ENCODE results near the gene EHD4. TPM values are rescaled to one million over a fixed set of nuclear protein-coding genes. Genes with fewer than 3 reads are reported as not detected.
A peak's percentile ranks its signal among the peaks of the same experiment; 100 is the strongest.

Gene EHD4
- total RNA-seq, 1 donor from 2014 or later: 42.6 TPM

- no peaks in the 10 kb centered on the region for H3K9me3 Mint-ChIP-seq
- peaks cover 17% of the 10 kb centered on the region for H3K4me1 Mint-ChIP-seq
- ATAC-seq (ENCODE audit: low read depth) (no peak), DNase-seq (no peak)
- no peaks in the 10 kb centered on the region for H3K27me3 Mint-ChIP-seq
- TF ChIP-seq CTCF (IDR thresholded peaks at IDR 0.05): no peak
- CTCF ChIA-PET: interaction anchor here (0.5 to 0.7 kb wide), 2 partner anchors 102 to 163 kb away, joined by 3 read pairs; no protein-coding TSS in a partner anchor
- POLR2A ChIA-PET: interaction anchor here (0.6 to 1.0 kb wide), 2 partner anchors 11 to 29 kb away, joined by 4 to 8 read pairs; partner anchors contain the start of gene EHD4
- H3K36me3 Mint-ChIP-seq (ENCODE audit: low read depth): peaks cover 5% of the 10 kb centered on the region
- intact Hi-C loops (cut with micrococcal nuclease): no loop called here
- H3K27ac Mint-ChIP-seq: no peak overlapping the region
- no peak overlapping the region for H3K4me3 Mint-ChIP-seq
Measured at GRCh38 chr15:41961595-41962202, 10.7 kb downstream of the EHD4 start.

DNA sequence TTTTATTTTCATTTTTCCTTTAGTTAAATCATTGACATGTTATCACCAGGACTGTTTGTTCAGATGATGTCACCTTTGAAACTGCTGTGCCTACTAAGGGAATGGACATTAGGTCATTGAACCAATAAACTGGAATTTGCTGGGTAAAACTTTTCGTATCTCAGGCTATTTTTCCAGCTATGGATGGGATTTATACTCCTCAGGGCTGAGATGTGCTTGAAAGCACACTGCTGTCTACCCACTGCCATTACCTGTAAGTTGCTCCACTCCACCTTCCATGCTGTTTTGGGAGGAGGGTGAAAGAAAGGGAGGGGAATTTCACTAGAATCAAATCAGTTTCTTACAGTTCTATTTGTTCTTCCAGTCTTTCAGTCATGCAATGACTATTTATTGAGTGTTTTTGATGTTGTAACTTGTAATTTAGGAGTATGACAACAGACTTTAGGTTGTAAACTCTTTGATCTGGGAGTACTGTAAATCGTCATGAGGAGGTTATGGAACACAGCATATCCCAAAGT is 11.3 kb downstream of the EHD4 start:
- H3K27me3 Mint-ChIP-seq: no peaks in the 10 kb centered on the region
- intact Hi-C loops (cut with micrococcal nuclease): no loop called here
- no peak for ATAC-seq (ENCODE audit: low read depth)
- DNase-seq: no peak
- peaks cover 12% of the 10 kb centered on the region for H3K4me1 Mint-ChIP-seq
- H3K9me3 Mint-ChIP-seq: no peaks in the 10 kb centered on the region
- ChIA-PET CTCF (interaction anchor here (0.5 to 0.7 kb wide), 2 partner anchors 102 to 164 kb away, joined by 3 read pairs; no protein-coding TSS in a partner anchor), POLR2A (interaction anchor here (0.6 to 1.0 kb wide), 2 partner anchors 11 to 29 kb away, joined by 4 to 8 read pairs; partner anchors contain the start of gene EHD4)
- no peak overlapping the region for H3K27ac Mint-ChIP-seq
- no peak overlapping the region for H3K4me3 Mint-ChIP-seq
- peaks cover 5% of the 10 kb centered on the region for H3K36me3 Mint-ChIP-seq (ENCODE audit: low read depth)
- no peak for TF ChIP-seq CTCF (IDR thresholded peaks at IDR 0.05)

GRCh38 chr15:41958002-41958420 is 14.3 kb downstream of the EHD4 start:
- CTCF ChIA-PET: no interaction called here
- TF ChIP-seq CTCF (IDR thresholded peaks at IDR 0.05): no peak
- intact Hi-C loops (cut with micrococcal nuclease): no loop called here
- H3K27me3 Mint-ChIP-seq: no peaks in the 10 kb centered on the region
- H3K4me3 Mint-ChIP-seq: no peak overlapping the region
- POLR2A ChIA-PET: interaction anchor here (1.1 to 1.2 kb wide), 2 partner anchors 9 to 14 kb away, joined by 4 to 5 read pairs; partner anchors contain the start of gene EHD4
- peaks cover 8% of the 10 kb centered on the region for H3K4me1 Mint-ChIP-seq
- DNase-seq (no peak), ATAC-seq (ENCODE audit: low read depth) (no peak)
- no peak overlapping the region for H3K27ac Mint-ChIP-seq
- H3K36me3 Mint-ChIP-seq (ENCODE audit: low read depth): peaks cover 7% of the 10 kb centered on the region
- H3K9me3 Mint-ChIP-seq: no peaks in the 10 kb centered on the region

GRCh38 chr15:41957021-41957897 is 15.1 kb downstream of the EHD4 start:
- ATAC-seq (ENCODE audit: low read depth) (peak; percentile 40), DNase-seq (no peak)
- H3K27me3 Mint-ChIP-seq: no peaks in the 10 kb centered on the region

More at GRCh38 chr15:41957021-41957897, 15.1 kb downstream of the EHD4 start:
- ChIA-PET CTCF (no interaction called here), POLR2A (interaction anchor here (1.1 kb wide), 2 partner anchors 9 to 15 kb away, joined by 3 to 5 read pairs; partner anchors contain the start of gene EHD4)
- Mint-ChIP-seq H3K9me3 (no peaks in the 10 kb centered on the region), H3K4me1 (peaks cover 8% of the 10 kb centered on the region), H3K27ac (no peak overlapping the region), H3K36me3 (ENCODE audit: low read depth) (peaks cover 15% of the 10 kb centered on the region), H3K4me3 (no peak overlapping the region)
- no peak for TF ChIP-seq CTCF (IDR thresholded peaks at IDR 0.05)
- intact Hi-C loops (cut with micrococcal nuclease): no loop called here
